HAP-1 (cell line): ENCODE data around the gene ISG15.
A peak's percentile ranks its signal among the peaks of the same experiment; 100 is the strongest.

Experiments
- DNase-seq, 2 experiments: peaks; one replicate each; pipeline ENCODE4 v3.0.0-alpha.2; 2016 to 2020; ENCODE audit warnings: low spot score in 2 of 2
- H3K27me3 ChIP-seq: fragments of 250-450 bp; sonication (Bioruptor Pico); 2 replicates; pipeline ENCODE4 v1.5.1; 2020; ENCODE audit warnings: low read depth, mild to moderate bottlenecking, moderate library complexity
- H3K36me3 ChIP-seq: fragments of 250-450 bp; sonication (Bioruptor Pico); replicated peaks from 2 replicates; pipeline ENCODE4 v1.5.1; 2020; ENCODE audit warnings: mild to moderate bottlenecking
- H3K4me1 ChIP-seq: fragments of 250-450 bp; sonication (Bioruptor Pico); 2 replicates; pipeline ENCODE4 v1.5.1; 2020; ENCODE audit warnings: mild to moderate bottlenecking
- H3K4me3 ChIP-seq: fragments of 250-450 bp; sonication (Bioruptor Pico); 2 replicates; pipeline ENCODE4 v1.5.1; 2020; ENCODE audit warnings: mild to moderate bottlenecking, moderate library complexity
- H3K9me3 ChIP-seq: fragments of 250-450 bp; sonication (Bioruptor Pico); 2 replicates; pipeline ENCODE4 v1.5.1; 2020; ENCODE audit warnings: mild to moderate bottlenecking, moderate library complexity
- in situ Hi-C: fragments of 300-500 bp; cut with MboI; formaldehyde crosslinking; loops from 3 replicates; pipeline ENCODE4 v1.14.3; 2020; ENCODE audit warnings: low sequenced_read_pairs, inconsistent platforms, mixed read lengths

ISG15 gene

DNA sequence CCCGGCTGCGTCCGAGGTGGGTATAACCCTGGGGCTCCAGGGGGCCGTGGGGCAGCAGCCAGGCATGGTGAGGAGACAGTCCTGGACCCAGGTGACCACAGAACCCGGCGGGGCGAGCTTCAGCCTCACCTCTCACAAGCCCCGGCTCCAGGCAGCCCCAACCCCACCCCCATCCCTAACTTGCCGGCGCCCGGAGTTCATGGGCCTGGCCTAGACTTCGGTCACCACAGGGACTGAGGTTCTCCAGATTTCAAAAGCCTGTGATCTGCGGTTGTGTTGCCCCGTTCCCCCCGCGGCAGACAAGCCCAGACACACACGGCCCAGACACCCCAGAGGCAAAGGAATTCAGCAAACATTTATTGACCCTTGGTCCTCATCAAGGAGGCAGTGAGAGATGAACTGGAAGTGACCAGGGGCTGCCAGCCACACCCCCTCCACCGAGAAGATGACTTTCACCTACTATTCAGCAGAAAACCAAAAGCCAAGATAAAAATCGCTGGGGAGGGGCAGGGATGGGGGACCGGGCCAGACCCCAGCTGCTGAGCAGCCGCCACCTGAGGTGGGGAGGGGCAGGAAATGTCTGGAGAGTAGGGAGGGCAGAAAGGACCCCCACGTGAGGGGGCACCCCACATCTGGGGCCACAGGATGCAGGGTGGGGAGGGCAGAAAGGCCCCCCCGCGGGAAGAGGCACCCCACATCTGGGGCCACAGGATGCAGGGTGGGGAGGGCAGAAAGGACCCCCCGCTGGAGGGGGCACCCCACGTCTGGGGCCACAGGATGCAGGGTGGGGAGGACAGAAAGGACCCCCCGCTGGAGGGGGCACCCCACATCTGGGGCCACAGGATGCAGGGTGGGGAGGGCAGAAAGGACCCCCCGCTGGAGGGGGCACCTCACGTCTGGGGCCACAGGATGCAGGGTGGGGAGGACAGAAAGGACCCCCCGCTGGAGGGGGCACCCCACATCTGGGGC, 17.3 kb upstream of the ISG15 start:
- in situ Hi-C loops: no loop called here
- Histone ChIP-seq H3K4me1 (peaks cover 7% of the 10 kb centered on the region), H3K4me3 (no peak overlapping the region), H3K27me3 (no peaks in the 10 kb centered on the region), H3K36me3 (peaks cover 13% of the 10 kb centered on the region; the same call in 1 of the 2 replicates), H3K9me3 (no peaks in the 10 kb centered on the region)
- no peak for DNase-seq

DNA sequence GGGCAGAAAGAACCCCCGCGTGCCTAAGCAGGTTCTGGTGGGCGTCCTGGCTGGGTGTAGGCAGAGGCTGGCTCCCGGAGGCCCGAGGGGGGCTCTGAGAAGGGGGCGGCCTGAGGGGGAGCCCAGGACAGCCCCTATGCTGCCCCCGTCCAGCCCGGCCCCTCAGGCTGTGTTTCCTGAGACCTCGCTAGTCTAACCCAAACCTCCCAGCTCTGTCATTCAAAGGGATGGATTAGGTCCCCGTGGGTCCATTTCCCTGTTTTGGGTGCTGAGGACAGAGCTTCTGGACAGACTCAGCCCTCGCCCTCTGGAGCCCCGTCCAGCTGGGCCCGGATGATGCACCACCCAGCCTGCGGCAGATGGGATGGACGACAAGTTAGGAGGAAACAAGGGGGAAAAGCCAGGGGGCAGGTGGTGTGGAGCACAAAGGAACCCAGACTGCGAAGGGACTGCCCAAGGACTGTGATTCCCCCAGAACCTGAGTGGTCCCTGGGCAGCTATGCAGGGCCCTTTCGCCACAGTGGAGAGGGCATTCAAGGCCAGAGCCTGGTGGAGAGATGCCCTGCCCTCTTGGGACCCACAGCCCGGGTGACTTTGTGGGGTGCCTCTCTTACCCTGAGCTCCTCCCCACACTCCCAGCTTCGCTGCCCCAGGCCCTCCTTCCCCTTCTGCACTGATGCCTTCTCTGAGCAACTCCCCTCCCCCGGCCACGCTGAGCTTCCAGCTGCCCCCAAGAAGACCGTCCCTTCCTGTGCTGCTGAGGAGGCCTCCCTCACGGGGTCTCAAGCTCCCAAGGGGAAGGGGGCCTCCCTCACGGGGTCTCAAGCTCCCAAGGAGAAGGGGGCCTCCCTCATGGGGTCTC, 16.2 kb upstream of the ISG15 start:
- in situ Hi-C loops: no loop called here
- Histone ChIP-seq H3K4me3 (no peak overlapping the region; the same call in 1 of the 2 replicates), H3K4me1 (peaks cover 8% of the 10 kb centered on the region), H3K27me3 (no peaks in the 10 kb centered on the region), H3K9me3 (no peaks in the 10 kb centered on the region), H3K36me3 (peaks cover 13% of the 10 kb centered on the region; the same call in 1 of the 2 replicates)
- DNase-seq: peak in 1 of 2 experiments; percentile 36

DNA sequence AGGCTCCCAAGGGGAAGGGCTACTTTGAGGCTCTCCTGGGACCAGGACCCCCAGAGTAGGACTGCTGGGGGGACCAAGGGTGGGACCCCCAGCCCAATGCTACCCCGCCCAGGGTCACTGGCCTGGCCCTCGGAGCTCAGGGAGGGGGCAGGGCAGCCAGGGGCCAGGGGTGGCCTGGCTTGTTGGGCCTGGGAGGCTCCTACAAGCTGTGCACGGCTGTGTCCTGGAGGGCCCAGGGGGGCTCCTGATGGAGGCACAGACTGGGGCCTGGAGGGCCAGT, 15.6 kb upstream of the ISG15 start:
- Histone ChIP-seq H3K4me1 (peaks cover 8% of the 10 kb centered on the region), H3K4me3 (peak overlapping the region; percentile 87), H3K36me3 (peaks cover 13% of the 10 kb centered on the region), H3K9me3 (no peaks in the 10 kb centered on the region), H3K27me3 (no peaks in the 10 kb centered on the region)
- no peak for DNase-seq
- in situ Hi-C loops: no loop called here

DNA sequence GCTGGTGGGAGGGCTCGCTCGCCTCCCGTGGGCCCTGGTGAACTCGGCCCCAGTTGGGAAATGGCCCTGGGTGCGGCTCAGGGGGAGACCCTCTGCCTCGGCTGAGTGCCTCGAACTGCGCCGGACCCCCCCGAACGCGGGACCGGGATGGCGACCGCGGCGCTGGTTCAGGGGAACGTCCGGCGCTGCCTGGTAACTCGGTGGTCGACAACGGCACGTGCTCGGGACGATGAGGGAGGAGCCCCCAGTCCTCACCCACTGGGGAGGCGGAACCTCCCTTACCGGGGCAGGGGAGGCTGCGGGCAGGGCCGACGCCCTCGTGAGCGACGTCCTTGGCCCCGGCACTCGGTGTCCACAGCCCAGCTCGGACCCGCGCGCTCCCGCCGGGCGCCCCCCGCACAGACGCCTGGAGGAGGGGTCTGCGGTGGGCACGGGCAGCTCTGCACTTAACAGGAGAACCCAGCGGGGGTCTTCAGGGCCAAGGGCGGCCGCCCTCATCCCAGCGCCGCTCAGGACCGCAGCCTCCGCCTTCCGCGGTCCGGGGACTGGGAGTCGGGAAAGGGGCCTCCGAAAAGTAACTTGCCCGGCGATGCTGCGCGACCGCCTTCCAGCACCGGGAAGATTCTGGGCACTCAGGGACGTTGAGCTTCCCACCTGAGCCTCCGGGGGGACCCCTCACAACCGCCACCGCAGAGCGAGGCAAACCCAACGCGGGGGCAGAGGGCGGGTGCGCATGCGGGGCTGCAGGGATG, 15.1 kb upstream of the ISG15 start:
- H3K36me3 ChIP-seq: peaks cover 17% of the 10 kb centered on the region
- H3K4me3 ChIP-seq: peak overlapping the region; percentile 87
- no peaks in the 10 kb centered on the region for H3K9me3 ChIP-seq
- H3K27me3 ChIP-seq: no peaks in the 10 kb centered on the region
- peaks cover 8% of the 10 kb centered on the region for H3K4me1 ChIP-seq
- in situ Hi-C loops: no loop called here
- peak; percentile 20 to 38 for DNase-seq

DNA sequence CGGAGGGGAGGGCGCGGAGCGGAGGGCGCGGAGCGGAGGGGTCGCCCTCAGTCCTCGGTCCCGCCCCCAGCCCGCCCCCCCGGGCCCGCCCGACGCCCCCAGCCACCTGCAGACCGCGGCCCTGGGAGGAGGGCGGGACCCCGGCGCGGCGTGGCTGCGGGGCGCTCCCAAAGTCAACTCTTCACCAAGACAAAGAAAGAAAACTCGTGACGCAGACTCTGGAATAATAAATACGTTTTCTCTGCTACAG, 14.6 kb upstream of the ISG15 start:
- Histone ChIP-seq H3K4me3 (peak overlapping the region; percentile 87), H3K4me1 (peaks cover 8% of the 10 kb centered on the region), H3K36me3 (peaks cover 17% of the 10 kb centered on the region), H3K9me3 (no peaks in the 10 kb centered on the region), H3K27me3 (no peaks in the 10 kb centered on the region)
- in situ Hi-C loops: no loop called here
- DNase-seq: peak; percentile 43 to 79

DNA sequence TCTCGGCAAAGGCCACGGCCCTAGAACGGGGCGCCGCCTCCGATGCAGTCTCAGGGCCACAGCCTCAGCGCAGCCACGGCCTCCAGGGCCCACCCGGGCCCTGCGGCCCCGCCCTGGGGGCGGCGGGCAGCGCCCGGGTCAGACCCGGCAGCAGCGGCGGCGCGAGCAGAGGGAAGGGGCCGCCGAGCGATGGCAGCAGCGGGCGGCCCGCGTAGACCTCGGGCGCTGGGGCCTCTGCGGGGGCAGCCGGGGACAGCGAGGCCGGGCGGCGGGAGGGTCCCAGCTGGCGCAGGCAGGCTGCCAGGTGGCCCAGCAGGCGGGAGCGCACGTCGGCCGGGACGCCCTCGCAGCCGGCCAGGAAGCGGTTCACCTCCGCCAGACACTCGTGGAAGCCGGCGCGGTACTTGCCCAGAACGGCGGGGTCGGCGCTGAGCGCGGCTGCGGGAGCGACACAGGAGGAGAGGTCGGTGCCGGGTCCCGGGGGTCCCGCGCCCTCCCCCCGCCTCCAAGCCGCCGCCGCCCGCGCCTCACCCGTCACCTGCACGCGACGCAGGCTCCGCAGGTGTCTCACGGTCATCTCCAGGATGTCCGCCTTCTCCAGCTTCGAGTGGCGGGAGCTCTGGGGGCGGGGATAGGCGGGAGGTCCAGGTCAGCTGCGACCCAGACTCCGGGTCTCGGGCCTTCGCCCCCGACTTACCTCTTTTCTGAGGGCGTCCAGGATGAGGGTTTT, 14.1 kb upstream of the ISG15 start:
- peak overlapping the region; percentile 87 for H3K4me3 ChIP-seq
- H3K27me3 ChIP-seq: no peaks in the 10 kb centered on the region
- peak in 1 of 2 experiments; percentile 58 for DNase-seq
- peaks cover 8% of the 10 kb centered on the region for H3K4me1 ChIP-seq
- no peaks in the 10 kb centered on the region for H3K9me3 ChIP-seq
- in situ Hi-C loops: no loop called here
- peaks cover 17% of the 10 kb centered on the region for H3K36me3 ChIP-seq

DNA sequence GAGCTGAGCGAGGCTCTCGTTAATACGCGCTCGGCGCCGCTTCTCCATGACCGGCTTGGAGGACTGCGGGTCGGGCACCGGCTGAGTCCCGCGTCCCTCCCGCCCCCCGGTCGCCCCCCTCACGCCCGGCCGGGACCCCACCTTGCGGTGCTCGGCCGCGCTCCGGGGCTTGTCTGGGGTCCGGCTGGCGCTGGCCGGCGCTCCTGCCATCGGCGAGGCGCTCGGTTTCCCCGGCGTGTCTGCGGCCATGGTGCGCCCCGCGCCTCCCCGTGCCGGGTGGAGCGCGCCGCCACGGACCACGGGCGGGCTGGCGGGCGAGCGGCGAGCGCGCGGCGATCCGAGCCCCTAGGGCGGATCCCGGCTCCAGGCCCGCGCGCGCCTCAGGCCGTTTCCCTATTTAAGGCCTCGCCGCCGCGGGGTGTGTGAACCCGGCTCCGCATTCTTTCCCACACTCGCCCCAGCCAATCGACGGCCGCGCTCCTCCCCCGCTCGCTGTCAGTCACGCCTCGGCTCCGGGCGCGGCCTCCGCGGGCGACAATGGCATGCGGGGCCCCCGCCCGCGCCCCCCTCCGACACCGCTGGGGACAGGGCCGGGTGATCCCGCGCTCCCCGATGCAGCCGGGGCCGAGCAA, 13.5 kb upstream of the ISG15 start, which contains the start of gene HES4:
Gene HES4, minus strand, starts transcription at position 373 of the 632 bp plus-strand sequence. Its CDS starts 124 bp downstream, at position 249.
- Histone ChIP-seq H3K27me3 (no peaks in the 10 kb centered on the region), H3K9me3 (no peaks in the 10 kb centered on the region), H3K4me1 (peaks cover 8% of the 10 kb centered on the region), H3K4me3 (peak within 1 kb of the TSS; percentile 87), H3K36me3 (peaks cover 17% of the 10 kb centered on the region)
- in situ Hi-C loops: no loop called here
- DNase-seq: peak; percentile 86 to 96

DNA sequence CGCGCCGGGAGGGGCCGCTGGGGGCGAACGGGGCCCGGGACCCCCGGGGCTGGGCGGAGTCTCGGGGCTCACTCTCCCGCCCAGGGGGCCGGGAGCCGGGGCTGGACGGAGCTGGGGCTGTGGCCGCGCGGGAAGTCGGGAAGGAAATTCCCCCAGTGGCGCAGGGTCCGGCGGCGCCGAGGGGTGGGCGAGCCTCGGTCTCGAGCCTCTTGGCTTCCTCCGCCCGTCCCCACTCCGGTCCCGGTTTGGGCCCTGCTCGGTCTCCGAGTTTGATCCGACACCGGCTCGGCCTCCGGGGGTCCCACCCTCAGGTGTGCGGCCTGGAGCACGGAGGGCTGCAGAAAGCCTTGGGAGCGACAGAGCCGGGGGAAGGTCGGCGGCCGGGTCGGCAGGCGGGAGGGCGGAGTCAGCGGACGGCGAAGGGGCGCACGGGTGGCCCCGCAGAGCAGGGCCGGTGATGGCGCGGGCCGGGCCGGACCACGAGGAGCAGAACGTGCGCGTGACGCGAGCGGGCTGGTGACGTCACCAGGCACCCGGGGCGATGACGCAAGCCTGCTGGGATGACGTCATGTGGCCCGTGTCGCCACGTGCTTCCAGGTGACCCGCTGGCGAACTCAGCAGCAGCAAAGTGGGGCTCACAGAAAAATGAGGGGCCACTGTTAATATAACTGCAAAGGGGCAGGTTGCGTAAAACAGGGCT, 12.8 kb upstream of the ISG15 start:
- Histone ChIP-seq H3K9me3 (no peaks in the 10 kb centered on the region), H3K4me1 (peaks cover 8% of the 10 kb centered on the region), H3K27me3 (no peaks in the 10 kb centered on the region), H3K4me3 (peak overlapping the region; percentile 87), H3K36me3 (peaks cover 17% of the 10 kb centered on the region)
- peak; percentile 73 to 91 for DNase-seq
- in situ Hi-C loops: no loop called here

DNA sequence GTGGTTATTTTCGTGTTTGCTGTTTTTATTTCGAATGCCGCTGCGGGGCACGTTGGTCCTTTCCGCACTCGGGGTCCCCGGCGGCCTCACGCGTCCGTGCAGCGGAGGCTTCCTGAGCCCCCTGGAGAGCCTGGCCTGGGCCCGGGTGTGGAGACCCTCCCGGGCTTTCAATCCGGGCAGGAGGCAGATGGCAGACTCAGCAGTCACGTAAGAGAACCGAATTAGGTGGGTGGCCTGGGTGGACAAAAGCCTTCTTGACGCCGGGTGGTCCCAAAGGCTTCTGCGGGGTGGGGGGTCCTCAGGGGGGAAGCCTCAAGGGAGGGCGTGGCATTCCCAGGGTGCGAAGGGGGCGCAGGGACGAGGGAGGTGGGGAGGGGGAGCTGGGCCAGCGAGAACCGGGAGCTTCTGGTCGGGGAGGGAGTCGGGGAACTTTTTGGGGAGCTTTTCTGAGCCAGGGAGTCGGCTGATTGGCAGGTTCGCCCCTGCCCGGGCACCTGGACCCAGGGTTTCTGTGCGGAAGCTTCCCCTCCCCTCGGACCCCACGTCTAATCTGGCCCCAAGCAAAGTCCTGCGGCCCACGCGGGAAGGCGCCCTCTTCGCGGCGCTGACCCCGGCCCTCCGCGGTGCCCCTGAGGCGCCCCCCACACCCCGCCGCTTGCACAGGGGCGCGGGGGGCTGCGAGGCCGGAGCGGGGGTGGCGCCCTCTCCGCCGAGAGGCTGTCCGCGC, 12.1 kb upstream of the ISG15 start:
- in situ Hi-C loops: no loop called here
- peaks cover 17% of the 10 kb centered on the region for H3K36me3 ChIP-seq
- H3K27me3 ChIP-seq: no peaks in the 10 kb centered on the region
- no peaks in the 10 kb centered on the region for H3K9me3 ChIP-seq
- peak in 1 of 2 experiments; percentile 53 for DNase-seq
- H3K4me3 ChIP-seq: peak overlapping the region; percentile 87
- peaks cover 8% of the 10 kb centered on the region for H3K4me1 ChIP-seq

DNA sequence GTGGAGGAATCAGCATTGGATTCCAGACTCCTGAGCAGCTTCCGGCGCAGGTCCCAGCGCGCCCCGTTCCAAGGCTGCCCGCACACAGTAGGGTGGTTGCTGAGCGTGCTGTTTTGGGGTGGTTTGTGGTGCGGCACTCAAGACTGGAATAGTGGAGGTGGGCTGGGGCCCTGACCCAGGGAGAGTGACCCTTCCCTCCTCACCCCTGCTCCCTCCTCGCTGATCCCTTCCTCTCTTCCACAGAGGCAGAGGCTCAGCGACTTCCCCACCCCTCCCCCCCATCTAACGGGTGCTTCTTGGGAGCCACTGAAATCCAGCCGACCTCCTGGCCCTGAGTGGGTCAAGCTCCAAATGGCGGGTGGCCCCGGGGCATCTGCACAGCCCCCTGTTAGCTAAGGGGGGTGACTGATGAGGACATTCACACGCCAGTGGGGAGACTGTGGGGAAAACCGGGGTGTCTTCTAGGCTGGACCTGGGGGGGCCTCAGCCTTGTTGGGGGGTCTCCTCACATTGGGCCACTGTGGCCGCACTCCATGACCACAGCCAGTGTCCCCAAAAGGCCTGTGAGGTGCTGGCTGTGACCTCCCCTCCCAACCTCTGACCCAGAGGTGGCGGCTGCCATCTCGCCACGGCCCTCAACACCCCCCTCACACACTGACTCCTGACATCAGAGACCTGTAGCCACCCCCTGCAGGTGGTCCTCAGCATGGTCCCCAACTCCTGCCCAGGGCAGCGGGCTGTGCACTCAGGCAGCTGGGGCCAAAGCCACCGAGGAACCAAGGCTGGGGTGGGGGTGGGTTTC, 9.5 kb upstream of the ISG15 start:
- no peaks in the 10 kb centered on the region for H3K9me3 ChIP-seq
- peaks cover 10% of the 10 kb centered on the region for H3K36me3 ChIP-seq
- DNase-seq: peak in 1 of 2 experiments; percentile 25
- in situ Hi-C loops: no loop called here
- peaks cover 3% of the 10 kb centered on the region; the same call in 1 of the 2 replicates for H3K4me1 ChIP-seq
- no peak overlapping the region for H3K4me3 ChIP-seq
- no peaks in the 10 kb centered on the region for H3K27me3 ChIP-seq

DNA sequence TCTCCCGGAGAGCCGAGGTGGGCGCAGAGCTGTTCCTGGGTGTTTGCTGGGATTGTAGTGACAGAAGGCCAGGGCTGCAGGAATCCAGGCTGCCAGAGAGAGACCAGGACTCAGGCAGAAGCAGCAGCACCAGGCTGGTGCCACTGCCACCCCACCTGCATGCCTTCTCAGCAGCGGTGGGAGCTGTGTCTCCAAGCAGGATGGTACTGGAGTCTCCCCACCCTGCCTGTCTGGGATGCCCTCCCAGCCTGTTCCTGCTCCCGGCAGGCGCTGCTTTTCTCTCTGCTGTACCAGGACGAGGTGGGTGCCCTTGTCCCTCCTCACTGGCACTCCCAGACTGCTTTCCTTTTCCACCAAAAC, 8.9 kb upstream of the ISG15 start:
- Histone ChIP-seq H3K4me1 (peaks cover 3% of the 10 kb centered on the region; the same call in 1 of the 2 replicates), H3K4me3 (no peak overlapping the region), H3K9me3 (no peaks in the 10 kb centered on the region), H3K27me3 (no peaks in the 10 kb centered on the region), H3K36me3 (peaks cover 7% of the 10 kb centered on the region)
- in situ Hi-C loops: no loop called here
- DNase-seq: no peak
